Coronary artery (tissue), 2 donors: ENCODE data around the gene TDRD12.

ENCODE experiments used
- DNase-seq: peaks from one replicate; pipeline ENCODE4 v3.0.0-alpha.2; 2017; ENCODE audit warnings: low spot score
- H3K27ac ChIP-seq, 2 donors: fragments of 200-600 bp; sonication (generic); one replicate each; pipeline ENCODE4 v1.5.1; 2016 to 2019
- H3K4me3 ChIP-seq: fragments of 200-600 bp; sonication (generic); 2 replicates; pipeline ENCODE4 v1.5.1; 2016; ENCODE audit warnings: mild to moderate bottlenecking, moderate library complexity
- CTCF ChIP-seq: fragments of 200-600 bp; sonication (generic); IDR thresholded peaks from one replicate; pipeline ENCODE4 v1.5.1; 2019; ENCODE audit warnings: antibody characterized with exemption

The TDRD12 gene

GRCh38 chr19:32857584-32857983, 138.0 kb downstream of the TDRD12 start:
- no peak overlapping the region for H3K27ac ChIP-seq
- H3K4me3 ChIP-seq = no peak overlapping the region
- no peak for DNase-seq
- no peak for TF ChIP-seq CTCF

- TF ChIP-seq CTCF = no peak
- no peak overlapping the region for H3K27ac ChIP-seq
- H3K4me3 ChIP-seq = no peak overlapping the region
- DNase-seq = no peak
Observed at GRCh38 chr19:32858155-32858554, 138.6 kb downstream of the TDRD12 start.

GRCh38 chr19:32858559-32858958, 139.0 kb downstream of the TDRD12 start:
- no peak for TF ChIP-seq CTCF
- H3K27ac ChIP-seq = no peak overlapping the region

GRCh38 chr19:32859591-32859990, 140.0 kb downstream of the TDRD12 start:
- TF ChIP-seq CTCF = no peak
- Histone ChIP-seq H3K27ac (no peak overlapping the region), H3K4me3 (no peak overlapping the region)
- DNase-seq = no peak

More at GRCh38 chr19:32858559-32858958, 139.0 kb downstream of the TDRD12 start:
- H3K4me3 ChIP-seq = no peak overlapping the region
- DNase-seq = no peak

GRCh38 chr19:32861596-32861995, 142.0 kb downstream of the TDRD12 start:
- DNase-seq = no peak
- TF ChIP-seq CTCF = no peak
- Histone ChIP-seq H3K27ac (no peak overlapping the region), H3K4me3 (no peak overlapping the region)

- no peak for TF ChIP-seq CTCF
- no peak overlapping the region for H3K27ac ChIP-seq
- DNase-seq = no peak
- H3K4me3 ChIP-seq = no peak overlapping the region
Observed at GRCh38 chr19:32862173-32862572, 142.6 kb downstream of the TDRD12 start.

- H3K27ac ChIP-seq = no peak overlapping the region
- no peak for TF ChIP-seq CTCF
- no peak for DNase-seq
- no peak overlapping the region for H3K4me3 ChIP-seq
Observed at GRCh38 chr19:32862741-32863140, 143.2 kb downstream of the TDRD12 start.
